Measurements from ENCODE around the gene ZNF648.
"Not testable (repeated sequence)": the region's sequence is repeated elsewhere in the genome, so short reads cannot be mapped to it uniquely, and the experiment has no call there.

The ZNF648 gene

GRCh38 chr1:182015360-182015759, 46.2 kb downstream of the ZNF648 start:
- DNase-seq, result no peak

- not testable (repeated sequence) for DNase-seq
Observed at GRCh38 chr1:182010800-182011370, 50.6 kb downstream of the ZNF648 start.

DNA sequence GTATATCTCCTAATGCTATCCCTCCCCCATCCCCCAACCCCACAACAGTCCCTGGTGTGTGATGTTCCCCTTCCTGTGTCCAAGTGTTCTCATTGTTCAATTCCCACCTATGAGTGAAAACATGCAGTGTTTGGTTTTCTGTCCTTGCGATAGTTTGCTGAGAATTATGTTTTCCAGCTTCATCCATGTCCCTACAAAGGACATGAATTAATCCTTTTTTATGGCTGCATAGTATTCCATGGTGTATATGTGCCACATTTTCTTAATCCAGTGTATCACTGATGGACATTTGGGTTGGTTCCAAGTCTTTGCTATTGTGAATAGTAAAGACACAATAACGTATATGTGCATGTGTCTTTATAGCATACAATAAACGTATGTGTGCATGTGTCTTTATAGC, 56.1 kb downstream of the ZNF648 start:
- not testable (repeated sequence) for DNase-seq

GRCh38 chr1:182004601-182005000, 56.9 kb downstream of the ZNF648 start:
- DNase-seq, result no peak

All from NCI-H510A treated with DMSO at 0.1 percent for 48 hours (cell line).